HepG2 (cell line): ENCODE results near the gene NT5C. TPM values are rescaled to one million over a fixed set of nuclear protein-coding genes. Genes with fewer than 3 reads are reported as not detected.

Source experiments
- ATAC-seq: fragments of 200-7000 bp; cut with Tn5 transposase; 3 replicates; pipeline ENCODE4 v1.9.1; 2020; ENCODE audit warnings: mild to moderate bottlenecking, moderate library complexity
- BruUV-seq: library from RNA; stranded (reverse); fragments of 400-500 nt; replicated peaks from 2 replicates; lab custom pipeline; 2021; lab: Mats Ljungman, UMichigan
- CTCF ChIA-PET: fragments of 300-600 bp; formaldehyde crosslinking; extraction: SDS; loops from one replicate; lab custom pipeline; 2021; ENCODE audit warnings: low total read pairs, inconsistent platforms, low intra/inter-chr PET ratio; lab: Yijun Ruan, JAX
- POLR2A ChIA-PET: fragments of 350-600 bp; sonication (Branson Sonifier 250); formaldehyde crosslinking; loops from one replicate; lab custom pipeline; 2020; ENCODE audit warnings: antibody characterized with exemption, inconsistent platforms; lab: Yijun Ruan, JAX
- DNase-seq: peaks from one replicate; pipeline ENCODE4 v3.0.0-alpha.2; 2015; ENCODE audit warnings: low spot score
- FAIRE-seq: peaks from 3 replicates; lab custom pipeline; 2011; peaks lifted over from hg19 to GRCh38; lab: Jason Lieb, UNC
- H2AFZ ChIP-seq: one replicate; pipeline ENCODE4 v1.6.1; 2011; ENCODE audit warnings: low read length, inconsistent platforms
- H3K27ac ChIP-seq: fragments of 300-600 bp; 3 replicates; pipeline ENCODE4 v1.8.0; 2011; ENCODE audit warnings: mixed run types, mild to moderate bottlenecking, mixed read lengths, low read length, inconsistent platforms; ENCODE audit not compliant: insufficient read depth; ENCODE audit errors: extremely low read length
- H3K27me3 ChIP-seq, 2 experiments: fragments of 200-600 bp in 1 of 2; 2 replicates in 1 of 2; 3 replicates in 1 of 2; pipeline versions ENCODE4 v1.6.0 to v1.8.0; 2011; ENCODE audit warnings: low read length in 2 of 2, mild to moderate bottlenecking in 2 of 2, moderate library complexity in 2 of 2, inconsistent platforms in 1 of 2; ENCODE audit not compliant: insufficient read depth in 2 of 2, control insufficient read depth in 1 of 2
- H3K36me3 ChIP-seq, 2 experiments: fragments of 200-600 bp in 1 of 2; replicated peaks in 1 of 2; 2 replicates in 1 of 2; 3 replicates in 1 of 2; pipeline versions ENCODE4 v1.5.1 to v1.8.0; 2011; ENCODE audit warnings: low read length in 2 of 2, inconsistent platforms in 1 of 2; ENCODE audit not compliant: insufficient read depth in 2 of 2, control insufficient read depth in 1 of 2
- H3K4me1 ChIP-seq: 2 replicates; pipeline ENCODE4 v1.5.1; 2012; ENCODE audit warnings: low read length, inconsistent platforms; ENCODE audit not compliant: insufficient read depth
- H3K4me2 ChIP-seq: 2 replicates; pipeline ENCODE4 v1.6.0; 2011; ENCODE audit warnings: low read depth, low read length, inconsistent platforms
- H3K4me3 ChIP-seq, 3 experiments: fragments of 200-600 bp in 1 of 3; sonication (generic), shearing (Covaris generic) in 1 of 3; replicated peaks in 1 of 3; 2 replicates each; pipeline ENCODE4 v1.5.1; 2011 to 2016; ENCODE audit warnings: low read length in 3 of 3, inconsistent platforms in 2 of 3, low read depth in 2 of 3, mild to moderate bottlenecking in 2 of 3, control low read depth in 1 of 3, mixed read lengths in 1 of 3; ENCODE audit not compliant: insufficient read depth in 1 of 3
- H3K79me2 ChIP-seq: one replicate; pipeline ENCODE4 v1.6.1; 2011; ENCODE audit warnings: low read length, inconsistent platforms; ENCODE audit not compliant: insufficient read depth
- H3K9ac ChIP-seq: 2 replicates; pipeline ENCODE4 v1.6.0; 2011; ENCODE audit warnings: mild to moderate bottlenecking, low read depth, low read length, inconsistent platforms; ENCODE audit not compliant: insufficient read depth
- H3K9me3 ChIP-seq: 2 replicates; pipeline ENCODE4 v1.5.1; 2012; ENCODE audit warnings: mild to moderate bottlenecking, low read length
- H4K20me1 ChIP-seq: 2 replicates; pipeline ENCODE4 v1.6.0; 2011; ENCODE audit warnings: inconsistent platforms, mild to moderate bottlenecking, low read length, moderate library complexity; ENCODE audit not compliant: insufficient read depth
- DNMT3B ChIP-seq: conservative IDR thresholded peaks from 2 replicates; pipeline ENCODE4 v1.6.1; 2016; ENCODE audit warnings: missing biosample characterization, control low read depth
- HDAC6 ChIP-seq: fragments of 200-600 bp; sonication (generic); IDR thresholded peaks from 2 replicates; pipeline ENCODE4 v1.7.0; 2017; ENCODE audit warnings: mild to moderate bottlenecking, antibody characterized with exemption, low read length, low read depth
- HIC2 ChIP-seq: sonication (generic); formaldehyde crosslinking; IDR thresholded peaks from 2 replicates; pipeline ENCODE4 v1.9.0; 2022; ENCODE audit warnings: low read depth, missing genetic modification reagents
- HNF1B ChIP-seq: sonication (generic); formaldehyde crosslinking; IDR thresholded peaks from 2 replicates; pipeline ENCODE4 v1.5.1; 2020; ENCODE audit warnings: mild to moderate bottlenecking, moderate library complexity, missing genetic modification reagents
- IKZF1 ChIP-seq: fragments of 450-650 bp; IDR thresholded peaks from 2 replicates; pipeline ENCODE4 v1.7.1; 2016
- MAX ChIP-seq: IDR thresholded peaks from 2 replicates; pipeline ENCODE4 v1.6.1; 2012; ENCODE audit warnings: inconsistent platforms
- NFRKB ChIP-seq: fragments of 450-650 bp; IDR thresholded peaks from 2 replicates; pipeline ENCODE4 v1.6.1; 2017
- PATZ1 ChIP-seq: sonication (generic); formaldehyde crosslinking; IDR thresholded peaks from 2 replicates; pipeline ENCODE4 v1.4.0; 2020; ENCODE audit warnings: missing genetic modification reagents
- PHF8 ChIP-seq: sonication (generic); formaldehyde crosslinking; IDR thresholded peaks from 2 replicates; pipeline ENCODE4 v1.5.0; 2020; ENCODE audit warnings: missing genetic modification reagents
- RAD21 ChIP-seq: fragments of 450-650 bp; formaldehyde crosslinking; IDR thresholded peaks from 2 replicates; pipeline ENCODE4 v1.5.0; 2020; ENCODE audit warnings: mild to moderate bottlenecking
- RARA ChIP-seq: IDR thresholded peaks from 2 replicates; pipeline ENCODE4 v1.6.1; 2016; ENCODE audit warnings: missing genetic modification reagents, missing compliant biosample characterization
- SATB2 ChIP-seq: sonication (generic); formaldehyde crosslinking; IDR thresholded peaks from 2 replicates; pipeline ENCODE4 v1.5.0; 2020; ENCODE audit warnings: missing genetic modification reagents
- SP1 ChIP-seq, 2 experiments: fragments of 450-650 bp in 1 of 2; sonication (generic) in 1 of 2; formaldehyde crosslinking in 1 of 2; IDR thresholded peaks; 2 replicates each; pipeline versions ENCODE4 v1.4.0 to v1.6.1; 2016 to 2020; ENCODE audit warnings: missing genetic modification reagents in 1 of 2
- SRSF1 ChIP-seq: fragments of 200-400 bp; formaldehyde crosslinking; optimal IDR thresholded peaks from 2 replicates; pipeline ENCODE3; 2017; ENCODE audit warnings: mild to moderate bottlenecking, low read depth, low read length, moderate library complexity
- ZC3H13 ChIP-seq: sonication (generic); formaldehyde crosslinking; IDR thresholded peaks from 2 replicates; pipeline ENCODE4 v1.8.1; 2023; ENCODE audit warnings: mild to moderate bottlenecking, missing genetic modification reagents, moderate library complexity
- ZNF280B ChIP-seq: sonication (generic); formaldehyde crosslinking; IDR thresholded peaks from 2 replicates; pipeline ENCODE4 v1.5.0; 2020; ENCODE audit warnings: missing genetic modification reagents, mild to moderate bottlenecking, borderline replicate concordance
- ZNF660 ChIP-seq: sonication (generic); formaldehyde crosslinking; IDR thresholded peaks from 2 replicates; pipeline ENCODE4 v1.5.1; 2020; ENCODE audit warnings: mild to moderate bottlenecking, low read depth, missing genetic modification reagents, borderline replicate concordance
- ZNF703 ChIP-seq: sonication (generic); formaldehyde crosslinking; IDR thresholded peaks from 2 replicates; pipeline ENCODE4 v1.5.1; 2020; ENCODE audit warnings: missing genetic modification reagents, mild to moderate bottlenecking, moderate library complexity, borderline replicate concordance
- WGBS: methylation state at CpG from one replicate; pipeline ENCODE4 v1.1.6; 2017; ENCODE audit warnings: low lambda C conversion rate; 5-methylcytosine and 5-hydroxymethylcytosine counted together
- in situ Hi-C: cut with HindIII; loops from 2 replicates; pipeline ENCODE4 v1.10.0; 2017; ENCODE audit warnings: low pct_unique_long_range_greater_than_20kb; ENCODE audit not compliant: extremely low pct_ligation_motif_present
- intact Hi-C: fragments of 100-400 bp; cut with micrococcal nuclease; formaldehyde crosslinking; loops from one replicate; pipeline ENCODE4 v1.10.0; 2022; ENCODE audit not compliant: unreplicated experiment
- polyA plus RNA-seq, 8 experiments: library from polyadenylated mRNA; depleted of rRNA in 3 of 8; stranded (reverse) in 7 of 8; unstranded in 1 of 8; fragments of >200 nt; fragmentation: Illumina TruSeq in 4 of 8; extraction: Trizol in 4 of 8; gene quantifications; 2 replicates each; pipeline versions ENCODE4 v1.2.1 to v1.2.3, GENCODE V29; 2011 to 2016; ENCODE audit warnings: low read depth in 4 of 8, missing spikeins in 1 of 8, mixed read lengths in 1 of 8; ENCODE audit not compliant: insufficient read depth in 1 of 8
- total RNA-seq, 5 experiments: library from RNA; depleted of rRNA; stranded (reverse); fragments of >200 nt; fragmentation: Illumina TruSeq; extraction: Trizol; gene quantifications; 2 replicates each; pipeline ENCODE4 v1.2.3, GENCODE V29; 2016; ENCODE audit warnings: low read depth in 1 of 5

Gene NT5C
- total and polyA plus RNA-seq, 2 of the 13 experiments (the other 11 are each of a cell fraction or from before 2014, with no cell fraction given) = 42.8 to 48.6 TPM

GRCh38 chr17:75153780-75154194, 22.2 kb upstream of the NT5C start:
- Histone ChIP-seq H3K4me3 (peak overlapping the region; percentile 85 to 99 (median 95)), H3K27ac (peak overlapping the region; percentile 76), H3K36me3 (peaks cover 0 to 1% of the 10 kb centered on the region in 2 experiments; a peak in 2 of 5 replicates), H4K20me1 (no peaks in the 10 kb centered on the region; the same call in 1 of the 2 replicates), H3K79me2 (peaks cover 51% of the 10 kb centered on the region), H3K4me1 (peaks cover 54% of the 10 kb centered on the region), H2AFZ (no peak overlapping the region), H3K27me3 (no peaks in the 10 kb centered on the region; a peak in 1 of 5 replicates), H3K9ac (peak overlapping the region; percentile 92), H3K9me3 (no peaks in the 10 kb centered on the region), H3K4me2 (peak overlapping the region; percentile 96)
- CTCF ChIA-PET = no interaction called here
- intact Hi-C loops = loop anchor here (5.0 kb wide), 1 partner anchor 49 kb away; no protein-coding TSS in a partner anchor
- no peak for DNase-seq
- WGBS = 5% methylated on average over 13 of the region's 35 CpGs
- POLR2A ChIA-PET = interaction anchor here (1.4 to 2.6 kb wide), 7 partner anchors 9 to 116 kb away, joined by 3 to 23 read pairs (median 10); partner anchors contain the start of genes ARMC7, NT5C and SUMO2
- no peak for FAIRE-seq
- in situ Hi-C loops = no loop called here
- ATAC-seq = peak; percentile 5
- no TSS peak for BruUV-seq
- peak; percentile 21; the same call in 1 of the 2 replicates for TF ChIP-seq PHF8 (CRISPR knock-in tag)
- TF ChIP-seq ZNF660 (CRISPR knock-in tag) = no peak
- no peak for TF ChIP-seq NFRKB
- no peak for TF ChIP-seq RAD21 (CRISPR knock-in tag)
- TF ChIP-seq HDAC6 = no peak
- TF ChIP-seq MAX = peak; percentile 87
- TF ChIP-seq ZNF280B (CRISPR knock-in tag) = 0 out of 2 replicates have a peak, but pooled peaks have one; percentile 52
- TF ChIP-seq SRSF1 = no peak
- no peak for TF ChIP-seq SP1 (IDR thresholded peaks at IDR 0.05)
- 0 out of 2 replicates have a peak, but pooled peaks have one; percentile 12 for TF ChIP-seq SP1 (CRISPR knock-in tag; IDR thresholded peaks at IDR 0.05)
- peak; percentile 32; the same call in 1 of the 2 replicates for TF ChIP-seq PATZ1
- no peak for TF ChIP-seq SATB2 (CRISPR knock-in tag)
- 0 out of 2 replicates have a peak, but pooled peaks have one; percentile 31 for TF ChIP-seq HIC2 (CRISPR knock-in tag)
- TF ChIP-seq IKZF1 = no peak
- 0 out of 2 replicates have a peak, but pooled peaks have one; percentile 47 for TF ChIP-seq ZNF703 (CRISPR knock-in tag)
- TF ChIP-seq RARA (CRISPR knock-in tag) = 0 out of 2 replicates have a peak, but pooled peaks have one; percentile 9
- TF ChIP-seq DNMT3B (CRISPR knock-in tag) = no peak
- no peak for TF ChIP-seq HNF1B (CRISPR knock-in tag)
- TF ChIP-seq ZC3H13 = 0 out of 2 replicates have a peak, but pooled peaks have one; percentile 24
